GM12878 (cell line): ENCODE measurements around the gene DNAJC3. TPM values are rescaled to one million over a fixed set of nuclear protein-coding genes. Genes with fewer than 3 reads are reported as not detected.

Experiments
- ATAC-seq: fragments of 200-7000 bp; cut with Tn5 transposase; 3 replicates; pipeline ENCODE4 v1.9.1; 2020; ENCODE audit warnings: mild to moderate bottlenecking, moderate library complexity
- BruUV-seq: library from RNA; stranded (reverse); fragments of 400-500 nt; replicated peaks from 2 replicates; lab custom pipeline; 2021; lab: Mats Ljungman, UMichigan
- CTCF ChIA-PET: fragments of 300-600 bp; sonication (Branson Sonifier 250); formaldehyde crosslinking; extraction: SDS; loops from one replicate; lab custom pipeline; 2021; ENCODE audit warnings: inconsistent platforms; lab: Yijun Ruan, JAX
- POLR2A ChIA-PET: fragments of 350-600 bp; formaldehyde crosslinking; extraction: SDS; loops from one replicate; lab custom pipeline; 2021; ENCODE audit warnings: inconsistent platforms; lab: Charles Lee
- RAD21 ChIA-PET: fragments of 300-600 bp; sonication (Branson Sonifier 250); formaldehyde crosslinking; loops from one replicate; lab custom pipeline; 2023; ENCODE audit warnings: antibody characterized with exemption; ENCODE audit not compliant: unreplicated experiment; lab: Charles Lee
- SMC1A ChIA-PET: fragments of 300-600 bp; sonication (Branson Sonifier 250); formaldehyde crosslinking; loops from one replicate; lab custom pipeline; 2023; ENCODE audit not compliant: unreplicated experiment, uncharacterized antibody; lab: Charles Lee
- DNase-seq: peaks from one replicate; pipeline ENCODE4 v3.0.0-alpha.2; 2011; ENCODE audit warnings: low read depth, low spot score
- FAIRE-seq: peaks from 3 replicates; lab custom pipeline; 2011; peaks lifted over from hg19 to GRCh38; lab: Jason Lieb, UNC
- H2AFZ ChIP-seq: 2 replicates; pipeline ENCODE4 v1.6.0; 2011; ENCODE audit warnings: low read depth, low read length, control low read depth; ENCODE audit not compliant: control insufficient read depth
- H3K27ac ChIP-seq: 2 replicates; pipeline ENCODE4 v1.5.1; 2011; ENCODE audit warnings: control low read depth; ENCODE audit not compliant: control insufficient read depth, insufficient read depth
- H3K27me3 ChIP-seq, 2 experiments: replicated peaks in 1 of 2; 2 replicates each; pipeline versions ENCODE4 v1.6.0 to v1.6.1; 2011; ENCODE audit warnings: low read length in 1 of 2; ENCODE audit not compliant: control insufficient read depth in 2 of 2, insufficient read depth in 2 of 2
- H3K36me3 ChIP-seq, 2 experiments: 2 replicates each; pipeline ENCODE4 v1.5.1; 2011; ENCODE audit warnings: low read length in 1 of 2; ENCODE audit not compliant: control insufficient read depth in 2 of 2, insufficient read depth in 2 of 2
- H3K4me1 ChIP-seq: 2 replicates; pipeline ENCODE4 v1.6.1; 2011; ENCODE audit warnings: mild to moderate bottlenecking, low read length, moderate library complexity, mixed read lengths; ENCODE audit not compliant: control insufficient read depth, insufficient read depth
- H3K4me2 ChIP-seq: 2 replicates; pipeline ENCODE4 v1.6.0; 2011; ENCODE audit warnings: control low read depth; ENCODE audit not compliant: control insufficient read depth, insufficient read depth
- H3K4me3 ChIP-seq: fragments of 200-600 bp; sonication (generic); 2 replicates; pipeline ENCODE4 v1.5.1; 2016
- H3K79me2 ChIP-seq: 2 replicates; pipeline ENCODE4 v1.6.0; 2011; ENCODE audit warnings: low read length; ENCODE audit not compliant: control insufficient read depth, insufficient read depth
- H3K9ac ChIP-seq: 2 replicates; pipeline ENCODE4 v1.8.0; 2011; ENCODE audit warnings: low read length, control low read depth, mixed read lengths; ENCODE audit not compliant: control insufficient read depth, insufficient read depth
- H3K9me3 ChIP-seq: replicated peaks from 3 replicates; pipeline ENCODE4 v1.5.1; 2011; ENCODE audit warnings: mild to moderate bottlenecking, low read length; ENCODE audit not compliant: control insufficient read depth, insufficient read depth
- H4K20me1 ChIP-seq: 2 replicates; pipeline ENCODE4 v1.6.0; 2011; ENCODE audit not compliant: control insufficient read depth, insufficient read depth
- BACH1 ChIP-seq: fragments of 450-650 bp; IDR thresholded peaks from 2 replicates; pipeline ENCODE4 v1.6.1; 2017; ENCODE audit warnings: mild to moderate bottlenecking, borderline replicate concordance
- EZH2 ChIP-seq: IDR thresholded peaks from 2 replicates; pipeline ENCODE4 v1.6.1; 2012; ENCODE audit warnings: low read depth, mild to moderate bottlenecking, control low read depth, inconsistent platforms, low read length, borderline replicate concordance; ENCODE audit not compliant: control insufficient read depth
- PAX5 ChIP-seq: IDR thresholded peaks from 2 replicates; pipeline ENCODE4 v1.6.1; 2011; ENCODE audit warnings: low read depth, low read length, borderline replicate concordance
- PRDM15 ChIP-seq: fragments of 450-650 bp; formaldehyde crosslinking; IDR thresholded peaks from 2 replicates; pipeline ENCODE4 v1.4.0; 2020; ENCODE audit warnings: mild to moderate bottlenecking, moderate library complexity
- SUZ12 ChIP-seq: fragments of 200-600 bp; sonication (generic); IDR thresholded peaks from one replicate; pipeline ENCODE4 v1.6.1; 2018; ENCODE audit warnings: antibody characterized with exemption, mild to moderate bottlenecking; ENCODE audit not compliant: unreplicated experiment
- USF2 ChIP-seq: IDR thresholded peaks from 2 replicates; pipeline ENCODE4 v1.6.1; 2011; ENCODE audit warnings: low read depth, low read length, improper control_type of control experiment, borderline replicate concordance
- ZNF217 ChIP-seq: fragments of 450-650 bp; IDR thresholded peaks from 2 replicates; pipeline ENCODE4 v1.6.1; 2017; ENCODE audit warnings: antibody characterized with exemption, mild to moderate bottlenecking
- WGBS: methylation state at CpG from one replicate; pipeline ENCODE4 v1.1.6; 2016; ENCODE audit warnings: low lambda C conversion rate; ENCODE audit not compliant: insufficient replicate concordance, insufficient coverage; ENCODE audit errors: missing lambda C conversion rate; 5-methylcytosine and 5-hydroxymethylcytosine counted together
- in situ Hi-C: fragments of 300-500 bp; cut with MboI; formaldehyde crosslinking; loops from 9 replicates; pipeline ENCODE4 v1.14.3; 2018; ENCODE audit warnings: mixed read lengths
- intact Hi-C: fragments of 100-400 bp; cut with micrococcal nuclease; formaldehyde crosslinking; loops from one replicate; pipeline ENCODE4 v1.14.2; 2022; ENCODE audit not compliant: unreplicated experiment
- polyA plus RNA-seq, 11 experiments: library from polyadenylated mRNA; depleted of rRNA in 4 of 11; unstranded in 6 of 11; stranded (reverse) in 5 of 11; fragments of >200 nt; fragmentation: Nextera tagmentation in 4 of 11; fragmentation: Illumina TruSeq in 1 of 11; extraction: Ambion mirVana in 4 of 11; extraction: Trizol in 1 of 11; gene quantifications; 1 replicate in 1 of 11; 2 replicates in 10 of 11; pipeline versions ENCODE4 v1.2.1 to v1.2.3, GENCODE V29; 2011 to 2016; ENCODE audit warnings: inconsistent platforms in 2 of 11, missing spikeins in 2 of 11, low read depth in 1 of 11
- total RNA-seq, 4 experiments: library from RNA; depleted of rRNA in 3 of 4; stranded (reverse); fragments of >200 nt in 3 of 4; fragmentation: Illumina TruSeq in 1 of 4; extraction: Trizol in 1 of 4; gene quantifications; 2 replicates each; pipeline versions ENCODE4 v1.2.1 to v1.2.3, GENCODE V29; 2013 to 2021
- TF ChIP-seq, protein P1 (sequence below): IDR thresholded peaks from 2 replicates; pipeline ENCODE4 v1.6.1; 2012; ENCODE audit warnings: improper control_type of control experiment, low read depth, low read length; ENCODE audit not compliant: insufficient replicate concordance
- TF ChIP-seq, protein P2 (sequence below): fragments of 450-650 bp; conservative IDR thresholded peaks from 2 replicates; pipeline ENCODE4 v1.6.1; 2017; ENCODE audit warnings: mild to moderate bottlenecking, moderate library complexity

DNAJC3 gene
- total and polyA plus RNA-seq, 10 of the 15 experiments (the other 5 are each of a cell fraction or from before 2014, with no cell fraction given), result 9.3 to 37.4 (median 19.0) TPM

DNA sequence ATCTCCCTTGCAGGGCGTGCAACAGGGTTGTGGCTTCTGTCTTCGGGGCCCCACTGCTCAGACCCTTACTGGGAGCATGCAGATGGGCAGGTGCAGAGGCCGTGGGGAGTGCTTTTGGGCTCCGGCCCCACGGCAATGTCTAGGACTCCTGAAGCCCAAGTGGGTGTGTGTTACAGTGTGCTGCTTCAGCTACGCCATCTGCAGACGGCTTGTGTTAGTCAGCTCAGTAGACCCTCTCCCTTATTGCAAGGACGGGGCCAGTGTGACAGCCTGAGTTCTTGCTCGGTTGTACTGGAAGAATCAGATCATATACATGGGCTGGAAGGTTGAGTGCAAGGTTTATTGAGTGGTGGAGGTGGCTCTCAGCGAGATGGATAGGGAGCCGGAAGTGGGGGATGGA lies 39.3 kb downstream of the DNAJC3 start (continued):
- TF ChIP-seq, protein P1, sequence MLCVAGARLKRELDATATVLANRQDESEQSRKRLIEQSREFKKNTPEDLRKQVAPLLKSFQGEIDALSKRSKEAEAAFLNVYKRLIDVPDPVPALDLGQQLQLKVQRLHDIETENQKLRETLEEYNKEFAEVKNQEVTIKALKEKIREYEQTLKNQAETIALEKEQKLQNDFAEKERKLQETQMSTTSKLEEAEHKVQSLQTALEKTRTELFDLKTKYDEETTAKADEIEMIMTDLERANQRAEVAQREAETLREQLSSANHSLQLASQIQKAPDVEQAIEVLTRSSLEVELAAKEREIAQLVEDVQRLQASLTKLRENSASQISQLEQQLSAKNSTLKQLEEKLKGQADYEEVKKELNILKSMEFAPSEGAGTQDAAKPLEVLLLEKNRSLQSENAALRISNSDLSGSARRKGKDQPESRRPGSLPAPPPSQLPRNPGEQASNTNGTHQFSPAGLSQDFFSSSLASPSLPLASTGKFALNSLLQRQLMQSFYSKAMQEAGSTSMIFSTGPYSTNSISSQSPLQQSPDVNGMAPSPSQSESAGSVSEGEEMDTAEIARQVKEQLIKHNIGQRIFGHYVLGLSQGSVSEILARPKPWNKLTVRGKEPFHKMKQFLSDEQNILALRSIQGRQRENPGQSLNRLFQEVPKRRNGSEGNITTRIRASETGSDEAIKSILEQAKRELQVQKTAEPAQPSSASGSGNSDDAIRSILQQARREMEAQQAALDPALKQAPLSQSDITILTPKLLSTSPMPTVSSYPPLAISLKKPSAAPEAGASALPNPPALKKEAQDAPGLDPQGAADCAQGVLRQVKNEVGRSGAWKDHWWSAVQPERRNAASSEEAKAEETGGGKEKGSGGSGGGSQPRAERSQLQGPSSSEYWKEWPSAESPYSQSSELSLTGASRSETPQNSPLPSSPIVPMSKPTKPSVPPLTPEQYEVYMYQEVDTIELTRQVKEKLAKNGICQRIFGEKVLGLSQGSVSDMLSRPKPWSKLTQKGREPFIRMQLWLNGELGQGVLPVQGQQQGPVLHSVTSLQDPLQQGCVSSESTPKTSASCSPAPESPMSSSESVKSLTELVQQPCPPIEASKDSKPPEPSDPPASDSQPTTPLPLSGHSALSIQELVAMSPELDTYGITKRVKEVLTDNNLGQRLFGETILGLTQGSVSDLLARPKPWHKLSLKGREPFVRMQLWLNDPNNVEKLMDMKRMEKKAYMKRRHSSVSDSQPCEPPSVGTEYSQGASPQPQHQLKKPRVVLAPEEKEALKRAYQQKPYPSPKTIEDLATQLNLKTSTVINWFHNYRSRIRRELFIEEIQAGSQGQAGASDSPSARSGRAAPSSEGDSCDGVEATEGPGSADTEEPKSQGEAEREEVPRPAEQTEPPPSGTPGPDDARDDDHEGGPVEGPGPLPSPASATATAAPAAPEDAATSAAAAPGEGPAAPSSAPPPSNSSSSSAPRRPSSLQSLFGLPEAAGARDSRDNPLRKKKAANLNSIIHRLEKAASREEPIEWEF, result no peak
- TF ChIP-seq, protein P2, sequence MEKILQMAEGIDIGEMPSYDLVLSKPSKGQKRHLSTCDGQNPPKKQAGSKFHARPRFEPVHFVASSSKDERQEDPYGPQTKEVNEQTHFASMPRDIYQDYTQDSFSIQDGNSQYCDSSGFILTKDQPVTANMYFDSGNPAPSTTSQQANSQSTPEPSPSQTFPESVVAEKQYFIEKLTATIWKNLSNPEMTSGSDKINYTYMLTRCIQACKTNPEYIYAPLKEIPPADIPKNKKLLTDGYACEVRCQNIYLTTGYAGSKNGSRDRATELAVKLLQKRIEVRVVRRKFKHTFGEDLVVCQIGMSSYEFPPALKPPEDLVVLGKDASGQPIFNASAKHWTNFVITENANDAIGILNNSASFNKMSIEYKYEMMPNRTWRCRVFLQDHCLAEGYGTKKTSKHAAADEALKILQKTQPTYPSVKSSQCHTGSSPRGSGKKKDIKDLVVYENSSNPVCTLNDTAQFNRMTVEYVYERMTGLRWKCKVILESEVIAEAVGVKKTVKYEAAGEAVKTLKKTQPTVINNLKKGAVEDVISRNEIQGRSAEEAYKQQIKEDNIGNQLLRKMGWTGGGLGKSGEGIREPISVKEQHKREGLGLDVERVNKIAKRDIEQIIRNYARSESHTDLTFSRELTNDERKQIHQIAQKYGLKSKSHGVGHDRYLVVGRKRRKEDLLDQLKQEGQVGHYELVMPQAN, result no peak

DNA sequence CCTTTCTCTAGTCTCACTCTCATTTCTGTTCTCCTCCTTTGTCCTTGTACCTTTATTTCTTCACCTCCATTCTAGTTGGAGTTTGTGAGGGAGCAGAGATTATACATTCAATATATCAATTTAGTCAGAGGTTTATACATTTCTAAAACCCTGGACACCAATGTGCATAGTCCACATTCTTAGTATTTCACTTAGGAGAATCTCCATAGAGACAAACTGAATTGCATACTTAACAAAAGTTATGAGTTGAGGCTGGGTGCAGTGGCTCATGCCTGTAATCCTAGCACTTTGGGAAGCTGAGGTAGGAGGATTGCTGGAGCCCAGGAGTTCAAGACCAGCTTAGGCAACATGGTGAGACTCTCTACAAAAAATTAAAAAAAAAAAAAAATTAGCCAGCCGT lies 45.3 kb downstream of the DNAJC3 start:
- Histone ChIP-seq H3K9ac (no peak overlapping the region), H3K4me3 (no peak overlapping the region), H3K27ac (no peak overlapping the region), H2AFZ (no peak overlapping the region), H3K4me1 (no peaks in the 10 kb centered on the region), H3K4me2 (no peak overlapping the region), H3K79me2 (no peaks in the 10 kb centered on the region; the same call in none of the 2 replicates), H3K27me3 (no peaks in the 10 kb centered on the region), H3K36me3 (peaks cover 0 to 9% of the 10 kb centered on the region in 2 experiments; a peak in 2 of 4 replicates), H3K9me3 (no peaks in the 10 kb centered on the region; the same call in 1 of the 3 replicates), H4K20me1 (no peaks in the 10 kb centered on the region)
- 100% methylated on average over 1 of the region's 1 CpG for WGBS
- POLR2A ChIA-PET, result no interaction called here
- ATAC-seq (no peak), FAIRE-seq (no peak), DNase-seq (no peak)
- in situ Hi-C loops (no loop called here), intact Hi-C loops (no loop called here)
- SMC1A ChIA-PET, result no interaction called here
- CTCF ChIA-PET, result interaction anchor here (0.7 kb wide), 1 partner anchor 37 kb away, joined by 3 read pairs; no protein-coding TSS in a partner anchor
- RAD21 ChIA-PET, result no interaction called here
- BruUV-seq, result no TSS peak
- TF ChIP-seq BACH1 (no peak), USF2 (no peak), EZH2 (no peak), ZNF217 (no peak), SUZ12 (no peak), PRDM15 (CRISPR knock-in tag) (no peak), PAX5 (no peak)
